HG03025 (cell line): Measurements from ENCODE around the gene FAM20C.

ENCODE experiments used
- ATAC-seq: cut with Tn5 transposase; IDR thresholded peaks from one replicate; pipeline ENCODE4 v1.9.1; 2021; ENCODE audit warnings: mild to moderate bottlenecking, moderate library complexity; ENCODE audit not compliant: unreplicated experiment, low FRiP score

FAM20C gene

GRCh38 chr7:299169-299568, 106.8 kb downstream of the FAM20C start:
- no peak for ATAC-seq

GRCh38 chr7:299628-300027, 107.3 kb downstream of the FAM20C start:
- ATAC-seq, result no peak

GRCh38 chr7:300048-300447, 107.7 kb downstream of the FAM20C start:
- no peak for ATAC-seq

GRCh38 chr7:300546-301290, 108.3 kb downstream of the FAM20C start:
- no peak for ATAC-seq

- ATAC-seq, result no peak
Measured at GRCh38 chr7:301291-302053, 109.1 kb downstream of the FAM20C start.

GRCh38 chr7:302054-302992, 110.0 kb downstream of the FAM20C start:
- no peak for ATAC-seq

GRCh38 chr7:303425-303824, 111.1 kb downstream of the FAM20C start:
- no peak for ATAC-seq

- ATAC-seq, result no peak
Measured at GRCh38 chr7:303884-304573, 111.7 kb downstream of the FAM20C start.

GRCh38 chr7:304574-305409, 112.4 kb downstream of the FAM20C start:
- no peak for ATAC-seq

GRCh38 chr7:305410-306151, 113.2 kb downstream of the FAM20C start:
- no peak for ATAC-seq

GRCh38 chr7:307970-308369, 115.6 kb downstream of the FAM20C start:
- ATAC-seq, result no peak

- ATAC-seq, result no peak
Measured at GRCh38 chr7:309586-310228, 117.3 kb downstream of the FAM20C start.
